AG20443 (cell line): ENCODE data around the gene CNGB1.
A peak's percentile ranks its signal among the peaks of the same experiment; 100 is the strongest.
"Not testable (repeated sequence)": the region's sequence is repeated elsewhere in the genome, so short reads cannot be mapped to it uniquely, and the experiment has no call there.

Source experiments
- DNase-seq: peaks from one replicate; pipeline ENCODE4 v3.0.0; 2012; ENCODE audit warnings: low spot score, mixed read lengths

CNGB1 gene

GRCh38 chr16:57857991-57858390 is 112.9 kb downstream of the CNGB1 start:
- DNase-seq, result not testable (repeated sequence)

GRCh38 chr16:57855188-57855587 is 115.7 kb downstream of the CNGB1 start:
- DNase-seq, result no peak

DNA sequence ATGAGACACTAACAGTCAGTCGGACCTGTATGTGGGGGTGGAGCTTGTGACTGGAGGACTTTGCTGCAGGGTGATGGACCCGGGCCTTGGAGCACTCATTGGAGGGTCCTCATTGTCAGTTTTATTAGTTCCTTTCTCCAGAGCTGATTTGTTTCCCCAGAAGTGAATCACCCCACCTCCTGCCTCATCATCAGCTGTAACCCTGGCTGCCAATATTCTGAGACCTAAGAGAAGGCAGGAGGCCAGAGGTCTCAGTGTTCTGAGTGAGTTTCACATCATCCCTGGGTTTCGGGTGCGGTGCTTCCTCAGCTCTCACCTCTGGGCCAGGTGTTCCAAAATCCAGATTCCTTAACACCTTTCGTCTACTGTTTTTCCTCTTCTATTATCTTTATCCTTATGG is 118.7 kb downstream of the CNGB1 start:
- DNase-seq, result no peak

GRCh38 chr16:57848181-57848580 is 122.7 kb downstream of the CNGB1 start:
- no peak for DNase-seq

DNA sequence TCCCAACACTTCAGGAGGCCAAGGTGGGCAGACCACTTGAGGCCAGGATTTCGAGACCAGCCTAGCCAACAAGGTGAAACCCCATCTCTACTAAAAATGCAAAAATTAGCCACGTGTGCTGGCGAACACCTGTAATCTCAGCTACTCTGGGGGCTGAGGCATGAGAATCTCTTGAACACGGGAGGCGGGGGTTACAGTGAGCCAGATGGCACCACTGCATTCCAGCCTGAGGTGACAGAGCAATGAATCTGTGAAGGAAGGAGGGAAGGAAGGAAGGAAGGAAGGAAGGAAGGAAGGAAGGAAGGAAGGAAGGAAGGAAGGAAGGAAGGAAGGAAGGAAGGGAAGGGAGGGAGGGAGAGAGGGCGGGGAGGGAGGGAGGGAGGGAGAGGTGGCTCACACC is 124.0 kb downstream of the CNGB1 start:
- not testable (repeated sequence) for DNase-seq

- no peak for DNase-seq
These were observed 124.7 kb downstream of the CNGB1 start for GRCh38 chr16:57846078-57846697.

DNA sequence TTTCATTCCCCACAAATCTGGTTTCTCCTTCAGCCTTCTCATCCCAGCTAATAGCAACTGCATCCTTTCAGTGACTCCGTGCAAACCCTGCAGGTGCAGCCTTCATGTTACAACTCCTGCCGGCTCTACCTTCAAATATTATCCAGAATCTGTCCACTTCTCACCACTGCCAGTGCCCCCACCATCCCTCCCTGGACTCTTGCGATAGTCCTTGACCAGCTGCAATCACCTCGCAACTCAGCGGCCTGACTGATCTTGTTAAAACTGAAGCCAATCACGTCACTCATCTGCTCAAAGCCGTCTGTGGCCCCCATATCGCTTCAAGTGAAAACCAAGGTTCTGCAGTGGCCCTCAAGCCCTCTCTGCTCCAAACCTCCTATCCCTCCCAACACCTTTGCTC is 125.8 kb downstream of the CNGB1 start:
- DNase-seq, result no peak

DNA sequence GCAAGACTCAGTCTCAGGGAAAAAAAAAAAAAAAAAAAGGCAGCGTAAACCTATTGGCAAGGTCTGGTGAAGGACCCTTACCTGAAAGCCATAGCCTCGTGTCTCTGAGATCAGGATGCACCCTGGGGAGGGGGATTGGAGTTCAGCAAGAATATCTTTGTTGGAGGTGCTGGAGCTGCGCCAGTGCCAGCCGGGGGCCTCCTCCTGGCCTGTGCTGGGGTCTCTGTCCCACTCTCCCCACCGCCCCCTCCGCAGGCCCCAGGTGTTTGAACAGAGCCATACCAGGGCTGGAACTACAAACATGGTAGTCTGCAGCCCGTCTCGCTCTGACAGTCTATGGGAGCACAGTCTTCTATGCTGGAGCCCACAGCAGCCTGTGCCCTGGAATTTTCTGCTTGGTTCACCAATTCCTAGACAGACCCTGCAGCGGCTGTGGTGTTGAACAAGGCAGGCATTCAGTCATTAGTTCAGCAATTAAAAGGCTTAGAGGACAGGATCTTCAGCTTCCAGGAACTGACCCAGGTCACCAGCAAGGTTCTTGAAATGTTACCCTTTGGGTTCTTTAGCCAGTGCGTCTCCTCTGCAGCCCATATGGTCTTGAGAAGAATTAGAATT is 126.4 kb downstream of the CNGB1 start:
- DNase-seq, result no peak

- DNase-seq, result no peak
These were observed 127.5 kb downstream of the CNGB1 start for GRCh38 chr16:57843400-57843799.

GRCh38 chr16:57842601-57843000 is 128.3 kb downstream of the CNGB1 start:
- no peak for DNase-seq

GRCh38 chr16:57840833-57841232 is 130.1 kb downstream of the CNGB1 start:
- DNase-seq, result no peak

GRCh38 chr16:57838161-57838560 is 132.8 kb downstream of the CNGB1 start:
- no peak for DNase-seq

- DNase-seq, result no peak
These were observed 133.4 kb downstream of the CNGB1 start for GRCh38 chr16:57837305-57838125.

DNA sequence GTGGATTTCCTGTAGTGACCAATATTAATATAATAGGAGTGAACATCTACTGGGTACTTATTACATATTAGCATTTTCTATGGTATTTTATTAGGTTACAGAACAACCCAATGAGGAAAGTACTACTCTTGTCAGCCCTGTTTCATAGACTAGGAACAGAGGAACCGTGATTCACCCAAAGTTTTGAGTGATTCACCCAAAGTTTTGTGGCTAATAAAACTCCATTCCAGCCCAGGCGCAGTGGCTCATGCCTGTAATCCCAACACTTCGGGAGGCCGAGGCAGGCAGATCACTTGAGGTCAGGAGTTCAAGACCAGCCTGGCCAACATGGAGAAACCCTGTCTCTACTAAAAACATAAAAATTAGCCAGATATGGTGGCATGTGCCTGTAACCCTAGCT is 135.5 kb downstream of the CNGB1 start:
- peak; percentile 68 for DNase-seq

DNA sequence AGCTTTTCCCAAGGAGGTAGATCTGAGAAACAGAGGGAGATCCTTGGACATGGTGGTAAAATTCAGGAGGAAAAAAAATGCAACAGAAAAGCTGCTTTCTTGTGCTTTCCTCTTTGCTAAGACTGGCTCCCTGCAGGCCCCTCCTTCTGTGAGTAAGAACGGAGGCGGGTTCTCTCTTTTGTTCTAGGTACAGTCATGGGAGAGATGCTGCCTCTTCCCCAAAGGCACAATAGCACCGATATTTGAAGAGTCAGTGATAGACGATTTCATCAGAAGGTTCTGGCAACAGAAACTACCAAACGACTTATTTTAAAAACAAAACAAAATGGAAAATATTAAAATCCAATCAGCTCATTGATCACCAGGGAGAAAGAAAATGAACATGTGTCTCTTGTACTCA is 136.0 kb downstream of the CNGB1 start:
- peak; percentile 35 for DNase-seq
